Smooth muscle cell (in vitro differentiated cells): Measurements from ENCODE around the gene AMMECR1. TPM values are rescaled to one million over a fixed set of nuclear protein-coding genes. Genes with fewer than 3 reads are reported as not detected.

Experiments
- DNase-seq: peaks from one replicate; lab custom pipeline; 2025; ENCODE audit not compliant: unreplicated experiment; lab: John Stamatoyannopoulos, UW
- H2AFZ ChIP-seq: fragments of 200-600 bp; sonication (generic); 2 replicates; pipeline ENCODE4 v1.6.0; 2016; ENCODE audit warnings: antibody characterized with exemption, low read depth, mild to moderate bottlenecking
- H3F3A ChIP-seq: fragments of 200-600 bp; sonication (generic); 2 replicates; pipeline ENCODE4 v1.6.0; 2017; ENCODE audit warnings: antibody characterized with exemption, low read depth
- H3K27ac ChIP-seq: fragments of 200-600 bp; sonication (generic); 2 replicates; pipeline ENCODE4 v1.5.1; 2016; ENCODE audit warnings: low read depth, mild to moderate bottlenecking
- H3K27me3 ChIP-seq: fragments of 200-600 bp; sonication (generic); 2 replicates; pipeline ENCODE4 v1.6.1; 2016; ENCODE audit warnings: low read depth, mild to moderate bottlenecking
- H3K36me3 ChIP-seq: fragments of 200-600 bp; sonication (generic); 2 replicates; pipeline ENCODE4 v1.5.1; 2016; ENCODE audit warnings: low read depth
- H3K4me1 ChIP-seq: fragments of 200-600 bp; sonication (generic); 2 replicates; pipeline ENCODE4 v1.5.1; 2016; ENCODE audit warnings: low read depth
- H3K4me2 ChIP-seq: fragments of 200-600 bp; sonication (generic); 2 replicates; pipeline ENCODE4 v1.6.0; 2016; ENCODE audit warnings: mild to moderate bottlenecking
- H3K4me3 ChIP-seq: fragments of 200-600 bp; sonication (generic); 2 replicates; pipeline ENCODE4 v1.5.1; 2016; ENCODE audit warnings: mild to moderate bottlenecking
- H3K79me2 ChIP-seq: fragments of 200-600 bp; sonication (generic); 2 replicates; pipeline ENCODE4 v1.6.0; 2016; ENCODE audit warnings: low read depth, mild to moderate bottlenecking
- H3K9ac ChIP-seq: fragments of 200-600 bp; sonication (generic); 2 replicates; pipeline ENCODE4 v1.6.0; 2016; ENCODE audit warnings: low read depth
- H3K9me3 ChIP-seq: fragments of 200-600 bp; sonication (generic); replicated peaks from 2 replicates; pipeline ENCODE4 v1.5.1; 2016; ENCODE audit warnings: low read depth
- H4K20me1 ChIP-seq: fragments of 200-600 bp; sonication (generic); 2 replicates; pipeline ENCODE4 v1.6.0; 2016; ENCODE audit warnings: low read depth
- WGBS: methylation state at CpG from one replicate; pipeline ENCODE4 v1.1.7; 2016; ENCODE audit warnings: low lambda C conversion rate; 5-methylcytosine and 5-hydroxymethylcytosine counted together
- polyA plus RNA-seq: library from polyadenylated mRNA; unstranded; fragments of >200 nt; fragmentation: Nextera tagmentation; extraction: Ambion mirVana; gene quantifications from 2 replicates; pipeline ENCODE4 v1.2.1, GENCODE V29; 2016
- total RNA-seq: library from RNA; depleted of rRNA; stranded (reverse); fragments of >200 nt; gene quantifications from 2 replicates; pipeline ENCODE4 v1.2.3, GENCODE V29; 2014
- TF ChIP-seq, protein P1 (sequence below): fragments of 200-600 bp; sonication (generic); IDR thresholded peaks from 2 replicates; pipeline ENCODE4 v1.5.1; 2017; ENCODE audit warnings: borderline replicate concordance, mild to moderate bottlenecking, antibody characterized with exemption; ENCODE audit not compliant: insufficient read depth, poor library complexity, severe bottlenecking

Gene AMMECR1
- total and polyA plus RNA-seq, 2 experiments from 2014 or later = 5.5 to 19.6 TPM

DNA sequence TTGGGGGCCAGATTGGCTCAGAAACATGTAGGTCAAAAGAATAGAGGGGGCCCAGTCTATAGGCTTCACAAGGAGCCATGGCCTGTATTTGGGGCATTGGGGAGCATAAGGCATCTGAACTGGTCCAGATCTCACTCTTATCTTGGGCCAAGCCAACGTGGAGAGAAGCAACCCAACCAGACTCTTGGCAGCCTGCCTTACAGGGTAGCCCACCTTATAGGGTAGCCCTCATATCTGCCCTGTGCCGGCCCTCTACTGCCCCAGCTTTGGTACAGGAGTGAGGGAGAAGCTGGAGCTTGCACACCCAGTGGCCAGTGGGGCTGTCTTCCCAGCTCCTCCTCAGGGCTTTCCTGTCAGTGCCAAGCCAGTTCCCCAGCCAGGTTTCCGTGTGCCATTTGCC lies 142.2 kb downstream of the AMMECR1 start:
- Histone ChIP-seq H3K9ac (no peak overlapping the region), H3K9me3 (no peaks in the 10 kb centered on the region), H3K27ac (no peak overlapping the region), H4K20me1 (no peaks in the 10 kb centered on the region), H3K27me3 (no peaks in the 10 kb centered on the region), H3F3A (no peaks in the 10 kb centered on the region), H3K79me2 (no peaks in the 10 kb centered on the region), H3K4me3 (no peak overlapping the region), H2AFZ (no peak overlapping the region), H3K4me2 (no peak overlapping the region), H3K36me3 (no peaks in the 10 kb centered on the region), H3K4me1 (no peaks in the 10 kb centered on the region)
- TF ChIP-seq, protein P1, sequence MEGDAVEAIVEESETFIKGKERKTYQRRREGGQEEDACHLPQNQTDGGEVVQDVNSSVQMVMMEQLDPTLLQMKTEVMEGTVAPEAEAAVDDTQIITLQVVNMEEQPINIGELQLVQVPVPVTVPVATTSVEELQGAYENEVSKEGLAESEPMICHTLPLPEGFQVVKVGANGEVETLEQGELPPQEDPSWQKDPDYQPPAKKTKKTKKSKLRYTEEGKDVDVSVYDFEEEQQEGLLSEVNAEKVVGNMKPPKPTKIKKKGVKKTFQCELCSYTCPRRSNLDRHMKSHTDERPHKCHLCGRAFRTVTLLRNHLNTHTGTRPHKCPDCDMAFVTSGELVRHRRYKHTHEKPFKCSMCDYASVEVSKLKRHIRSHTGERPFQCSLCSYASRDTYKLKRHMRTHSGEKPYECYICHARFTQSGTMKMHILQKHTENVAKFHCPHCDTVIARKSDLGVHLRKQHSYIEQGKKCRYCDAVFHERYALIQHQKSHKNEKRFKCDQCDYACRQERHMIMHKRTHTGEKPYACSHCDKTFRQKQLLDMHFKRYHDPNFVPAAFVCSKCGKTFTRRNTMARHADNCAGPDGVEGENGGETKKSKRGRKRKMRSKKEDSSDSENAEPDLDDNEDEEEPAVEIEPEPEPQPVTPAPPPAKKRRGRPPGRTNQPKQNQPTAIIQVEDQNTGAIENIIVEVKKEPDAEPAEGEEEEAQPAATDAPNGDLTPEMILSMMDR = no peak
- no peak for DNase-seq
- WGBS = 75% methylated on average over 3 of the region's 3 CpGs

DNA sequence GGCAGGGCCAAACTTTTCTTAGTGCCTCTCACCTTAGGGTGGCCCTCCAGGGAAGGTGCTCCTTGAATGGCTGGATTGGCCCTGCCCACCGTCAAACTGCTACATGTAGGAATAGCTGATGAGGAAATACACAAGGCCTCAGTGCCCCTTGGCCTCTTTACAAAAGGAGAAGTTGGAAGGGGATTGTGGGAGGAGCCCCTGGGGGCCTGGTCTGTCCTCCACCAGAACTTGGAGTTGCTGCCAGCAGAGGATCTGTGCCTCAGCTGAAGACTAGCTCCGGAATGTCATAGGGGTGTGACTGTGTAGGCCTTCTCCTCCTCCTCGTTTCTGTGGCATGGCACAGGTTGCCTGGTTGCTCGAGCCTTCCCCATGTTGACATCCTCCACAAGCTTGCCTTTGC lies 142.7 kb downstream of the AMMECR1 start:
- Histone ChIP-seq H3K4me2 (no peak overlapping the region), H3K4me1 (no peaks in the 10 kb centered on the region), H3K79me2 (no peaks in the 10 kb centered on the region), H3K9ac (no peak overlapping the region), H3F3A (no peaks in the 10 kb centered on the region), H2AFZ (no peak overlapping the region), H3K4me3 (no peak overlapping the region), H3K9me3 (no peaks in the 10 kb centered on the region), H3K27ac (no peak overlapping the region), H4K20me1 (no peaks in the 10 kb centered on the region), H3K36me3 (no peaks in the 10 kb centered on the region), H3K27me3 (no peaks in the 10 kb centered on the region)
- 77% methylated on average over 4 of the region's 4 CpGs for WGBS
- no peak for DNase-seq
- TF ChIP-seq, protein P1 = no peak

DNA sequence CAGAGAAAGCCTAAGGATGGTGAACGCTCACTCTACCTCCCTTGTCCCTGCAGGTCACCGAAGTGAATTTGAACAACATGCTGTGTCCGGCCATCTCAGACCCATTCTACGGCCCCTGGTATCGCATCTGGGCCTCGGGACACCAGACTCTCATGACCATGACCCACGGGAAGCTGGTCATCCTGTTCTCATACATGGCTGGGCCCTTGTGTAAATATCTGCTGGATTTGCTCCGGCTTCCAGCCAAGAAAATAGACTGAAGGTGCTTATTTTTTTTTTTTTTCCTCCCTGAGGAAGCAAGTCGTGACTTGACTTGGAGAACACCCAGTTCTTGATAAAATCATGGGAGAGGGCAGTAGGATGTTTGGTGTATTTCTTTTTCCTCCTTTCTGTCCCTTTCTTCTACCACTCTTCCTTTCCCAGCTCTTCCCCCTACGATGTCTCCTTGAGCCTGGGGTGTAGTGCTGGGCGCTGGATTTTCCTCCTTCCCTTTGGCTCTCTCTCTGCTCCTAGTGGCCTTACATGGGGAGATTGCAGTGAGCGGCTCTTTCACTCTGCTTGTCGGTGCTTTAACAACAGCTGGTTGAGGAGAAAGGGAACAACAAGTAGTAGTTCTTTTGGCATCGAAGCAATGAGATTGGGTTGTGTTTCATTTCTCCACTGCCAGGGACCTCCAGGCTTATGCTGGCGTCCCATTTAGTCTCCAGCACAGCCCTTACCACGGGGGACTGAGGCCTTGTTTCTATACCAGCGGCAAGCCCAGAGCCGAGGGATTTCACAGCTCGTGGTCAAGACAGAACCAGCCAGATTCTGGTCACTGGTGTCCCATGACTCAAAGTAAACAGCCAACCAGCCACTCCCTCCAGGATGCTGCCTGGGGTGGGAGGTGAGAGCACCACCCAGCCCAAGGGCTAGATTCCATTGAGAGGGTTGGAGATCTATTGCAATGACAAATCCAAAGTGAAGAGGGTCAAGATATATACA lies 144.4 kb downstream of the AMMECR1 start:
- no peak for DNase-seq
- H3K4me2 ChIP-seq = no peak overlapping the region
- H4K20me1 ChIP-seq = no peaks in the 10 kb centered on the region
- no peaks in the 10 kb centered on the region for H3K4me1 ChIP-seq
- no peaks in the 10 kb centered on the region for H3K79me2 ChIP-seq
- no peak overlapping the region for H3K4me3 ChIP-seq
- no peak overlapping the region for H3K27ac ChIP-seq
- no peak overlapping the region for H3K9ac ChIP-seq
- TF ChIP-seq, protein P1 = no peak
- no peaks in the 10 kb centered on the region for H3F3A ChIP-seq
- no peaks in the 10 kb centered on the region for H3K9me3 ChIP-seq
- WGBS = 74% methylated on average over 19 of the region's 19 CpGs
- H2AFZ ChIP-seq = no peak overlapping the region
- no peaks in the 10 kb centered on the region for H3K27me3 ChIP-seq
- H3K36me3 ChIP-seq = no peaks in the 10 kb centered on the region
